Peyer's patch (tissue), 4 donors: ENCODE results near the gene MCM7. TPM values are rescaled to one million over a fixed set of nuclear protein-coding genes. Genes with fewer than 3 reads are reported as not detected.

Source experiments
- DNase-seq, 3 donors: peaks; one replicate each; pipeline ENCODE4 v3.0.0-alpha.2; 2017 to 2019
- H3K27ac ChIP-seq, 4 donors: fragments of 200-600 bp; sonication (generic); one replicate each; pipeline ENCODE4 v1.5.1; 2016 to 2019
- H3K27me3 ChIP-seq, 2 donors: fragments of 200-600 bp; sonication (generic); one replicate each; pipeline ENCODE4 v1.5.1; 2019
- H3K36me3 ChIP-seq, 3 donors: fragments of 200-600 bp; sonication (generic); one replicate each; pipeline ENCODE4 v1.5.1; 2016 to 2019
- H3K4me1 ChIP-seq, 4 donors: fragments of 200-600 bp; sonication (generic); one replicate each; pipeline ENCODE4 v1.5.1; 2016 to 2019
- H3K4me3 ChIP-seq, 4 donors: fragments of 200-600 bp; sonication (generic); 1 replicate in 3 of 4; 2 replicates in 1 of 4; pipeline ENCODE4 v1.5.1; 2016 to 2019; ENCODE audit warnings: mild to moderate bottlenecking in 1 of 4
- H3K9me3 ChIP-seq, 4 donors: fragments of 200-600 bp; sonication (generic); one replicate each; pipeline ENCODE4 v1.5.1; 2016 to 2019; ENCODE audit warnings: mild to moderate bottlenecking in 1 of 4
- POLR2A ChIP-seq, 2 donors: fragments of 450-650 bp; IDR thresholded peaks; one replicate each; pipeline ENCODE4 v1.5.1; 2017; ENCODE audit warnings: antibody characterized with exemption in 2 of 2, mild to moderate bottlenecking in 2 of 2, moderate library complexity in 2 of 2
- total RNA-seq, 4 donors: library from RNA; depleted of rRNA; stranded (reverse); fragments of >200 nt; gene quantifications; one replicate each; pipeline ENCODE4 v1.1.0, GENCODE V29; 2016
- TF ChIP-seq, protein P1 (sequence below), 6 experiments: fragments of 450-650 bp in 4 of 6; fragments of 200-600 bp in 2 of 6; sonication (generic) in 1 of 6; IDR thresholded peaks; one replicate each; pipeline ENCODE4 v1.5.1; 2017 to 2019; ENCODE audit warnings: antibody characterized with exemption in 6 of 6, mild to moderate bottlenecking in 3 of 6, moderate library complexity in 1 of 6

MCM7 gene
- total RNA-seq, 4 donors from 2014 or later = 42.4 to 139 (median 60.8) TPM

DNA sequence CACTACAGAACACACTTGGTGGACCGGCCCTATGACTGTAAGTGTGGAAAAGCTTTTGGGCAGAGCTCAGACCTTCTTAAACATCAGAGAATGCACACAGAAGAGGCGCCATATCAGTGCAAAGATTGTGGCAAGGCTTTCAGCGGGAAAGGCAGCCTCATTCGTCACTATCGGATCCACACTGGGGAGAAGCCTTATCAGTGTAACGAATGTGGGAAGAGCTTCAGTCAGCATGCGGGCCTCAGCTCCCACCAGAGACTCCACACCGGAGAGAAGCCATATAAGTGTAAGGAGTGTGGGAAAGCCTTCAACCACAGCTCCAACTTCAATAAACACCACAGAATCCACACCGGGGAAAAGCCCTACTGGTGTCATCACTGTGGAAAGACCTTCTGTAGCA is 37.0 kb downstream of the MCM7 start:
- H3K9me3 ChIP-seq = no peaks in the 10 kb centered on the region
- no peaks in the 10 kb centered on the region for H3K27me3 ChIP-seq
- peaks cover 0 to 8% (median 0%) of the 10 kb centered on the region in 4 donors for H3K4me1 ChIP-seq
- no peak for DNase-seq
- no peak overlapping the region for H3K27ac ChIP-seq
- peaks cover 0 to 56% (median 0%) of the 10 kb centered on the region in 3 donors for H3K36me3 ChIP-seq
- TF ChIP-seq, protein P1, sequence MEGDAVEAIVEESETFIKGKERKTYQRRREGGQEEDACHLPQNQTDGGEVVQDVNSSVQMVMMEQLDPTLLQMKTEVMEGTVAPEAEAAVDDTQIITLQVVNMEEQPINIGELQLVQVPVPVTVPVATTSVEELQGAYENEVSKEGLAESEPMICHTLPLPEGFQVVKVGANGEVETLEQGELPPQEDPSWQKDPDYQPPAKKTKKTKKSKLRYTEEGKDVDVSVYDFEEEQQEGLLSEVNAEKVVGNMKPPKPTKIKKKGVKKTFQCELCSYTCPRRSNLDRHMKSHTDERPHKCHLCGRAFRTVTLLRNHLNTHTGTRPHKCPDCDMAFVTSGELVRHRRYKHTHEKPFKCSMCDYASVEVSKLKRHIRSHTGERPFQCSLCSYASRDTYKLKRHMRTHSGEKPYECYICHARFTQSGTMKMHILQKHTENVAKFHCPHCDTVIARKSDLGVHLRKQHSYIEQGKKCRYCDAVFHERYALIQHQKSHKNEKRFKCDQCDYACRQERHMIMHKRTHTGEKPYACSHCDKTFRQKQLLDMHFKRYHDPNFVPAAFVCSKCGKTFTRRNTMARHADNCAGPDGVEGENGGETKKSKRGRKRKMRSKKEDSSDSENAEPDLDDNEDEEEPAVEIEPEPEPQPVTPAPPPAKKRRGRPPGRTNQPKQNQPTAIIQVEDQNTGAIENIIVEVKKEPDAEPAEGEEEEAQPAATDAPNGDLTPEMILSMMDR (IDR thresholded peaks at IDR 0.05) = no peak
- no peak for TF ChIP-seq POLR2A (IDR thresholded peaks at IDR 0.05)
- no peak overlapping the region for H3K4me3 ChIP-seq

DNA sequence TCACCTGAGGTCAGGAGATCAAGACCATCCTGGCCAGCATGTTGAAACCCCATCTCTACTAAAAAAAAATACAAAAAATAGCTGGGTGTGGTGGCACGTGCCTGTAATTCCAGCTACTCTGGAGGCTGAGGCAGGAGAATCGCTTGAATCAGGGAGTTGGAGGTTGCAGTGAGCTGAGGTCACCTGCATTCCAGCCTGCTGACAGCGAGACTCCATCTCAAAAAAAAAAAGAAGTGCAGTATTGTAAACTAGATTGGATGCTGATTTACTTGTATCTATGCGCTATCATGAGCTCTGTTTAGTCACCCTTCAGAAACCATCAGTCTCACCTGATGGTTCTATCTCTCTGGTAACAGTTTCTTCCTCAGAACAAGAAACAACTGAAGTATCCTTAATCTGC is 37.8 kb downstream of the MCM7 start:
- Histone ChIP-seq H3K4me3 (no peak overlapping the region), H3K27me3 (no peaks in the 10 kb centered on the region), H3K27ac (no peak overlapping the region), H3K9me3 (no peaks in the 10 kb centered on the region), H3K4me1 (peaks cover 0 to 8% (median 0%) of the 10 kb centered on the region in 4 donors), H3K36me3 (peaks cover 0 to 58% (median 0%) of the 10 kb centered on the region in 3 donors)
- no peak for DNase-seq
- TF ChIP-seq, protein P1 (IDR thresholded peaks at IDR 0.05) = no peak
- TF ChIP-seq POLR2A (IDR thresholded peaks at IDR 0.05) = no peak

DNA sequence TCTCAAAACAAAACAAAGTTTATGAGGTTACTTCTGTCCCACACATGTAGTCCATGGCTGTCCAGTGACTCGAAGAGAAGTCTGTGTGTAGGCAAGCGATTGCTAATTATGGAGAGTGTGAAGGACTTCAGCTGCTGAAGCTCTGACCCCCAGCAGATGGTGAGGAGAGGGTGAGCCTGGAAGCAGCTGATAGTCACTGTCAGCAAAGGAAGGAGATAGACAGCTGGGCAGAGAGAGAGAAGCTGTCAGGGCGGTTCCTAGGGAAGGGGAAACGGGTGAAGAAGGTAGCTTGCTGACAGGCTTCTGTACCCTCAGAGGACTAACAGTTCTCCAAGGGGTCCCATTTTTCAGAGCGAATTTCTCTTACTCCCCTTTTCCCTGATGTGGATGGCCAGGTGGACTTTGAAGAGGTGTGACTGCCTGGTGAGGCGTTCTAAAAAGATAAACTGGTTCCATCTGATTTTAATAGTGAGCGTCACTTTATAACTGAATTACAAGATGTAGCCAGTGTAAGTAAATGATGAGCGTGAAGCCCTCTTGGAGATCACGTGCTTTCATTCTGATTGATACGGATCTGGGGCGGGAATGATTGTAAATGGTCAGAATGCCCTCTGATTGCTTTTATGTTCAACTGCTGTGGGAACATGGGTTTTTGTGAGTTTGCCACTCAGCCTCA is 39.5 kb downstream of the MCM7 start:
- H3K4me3 ChIP-seq = no peak overlapping the region
- no peak overlapping the region for H3K27ac ChIP-seq
- peaks cover 0 to 8% (median 0%) of the 10 kb centered on the region in 4 donors for H3K4me1 ChIP-seq
- H3K27me3 ChIP-seq = no peaks in the 10 kb centered on the region
- peaks cover 0 to 75% (median 0%) of the 10 kb centered on the region in 3 donors for H3K36me3 ChIP-seq
- no peaks in the 10 kb centered on the region for H3K9me3 ChIP-seq
- TF ChIP-seq POLR2A (IDR thresholded peaks at IDR 0.05) = no peak
- TF ChIP-seq, protein P1 (IDR thresholded peaks at IDR 0.05) = no peak
- DNase-seq = no peak

DNA sequence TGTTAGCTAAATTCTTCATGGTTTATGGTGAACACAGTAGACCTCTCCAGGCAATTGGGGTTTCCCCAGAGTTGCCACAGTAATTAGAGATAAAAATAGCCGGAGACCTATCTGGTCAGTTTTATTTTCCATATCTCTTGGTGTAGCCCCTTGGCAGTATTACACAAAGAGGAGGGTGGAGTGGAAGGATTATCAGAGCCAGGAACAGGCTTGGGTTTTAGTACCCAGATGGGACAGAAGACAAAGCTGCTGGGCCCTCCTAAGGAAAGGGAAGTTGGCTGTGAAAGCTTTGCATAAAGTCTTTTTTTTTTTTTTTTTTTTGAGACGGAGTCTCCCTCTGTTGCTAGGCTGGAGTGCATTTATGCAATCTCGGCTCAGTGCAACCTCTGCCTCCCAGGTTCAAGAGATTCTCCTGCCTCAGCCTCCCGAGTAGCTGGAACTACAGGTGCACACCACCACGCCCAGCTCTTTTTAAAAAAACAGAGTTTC is 41.9 kb downstream of the MCM7 start:
- H3K4me1 ChIP-seq = no peaks in the 10 kb centered on the region
- H3K27ac ChIP-seq = no peak overlapping the region
- no peak for DNase-seq
- TF ChIP-seq POLR2A (IDR thresholded peaks at IDR 0.05) = no peak
- TF ChIP-seq, protein P1 (IDR thresholded peaks at IDR 0.05) = no peak
- H3K9me3 ChIP-seq = no peaks in the 10 kb centered on the region
- H3K36me3 ChIP-seq = peaks cover 0 to 69% (median 0%) of the 10 kb centered on the region in 3 donors
- H3K27me3 ChIP-seq = no peaks in the 10 kb centered on the region
- H3K4me3 ChIP-seq = no peak overlapping the region

DNA sequence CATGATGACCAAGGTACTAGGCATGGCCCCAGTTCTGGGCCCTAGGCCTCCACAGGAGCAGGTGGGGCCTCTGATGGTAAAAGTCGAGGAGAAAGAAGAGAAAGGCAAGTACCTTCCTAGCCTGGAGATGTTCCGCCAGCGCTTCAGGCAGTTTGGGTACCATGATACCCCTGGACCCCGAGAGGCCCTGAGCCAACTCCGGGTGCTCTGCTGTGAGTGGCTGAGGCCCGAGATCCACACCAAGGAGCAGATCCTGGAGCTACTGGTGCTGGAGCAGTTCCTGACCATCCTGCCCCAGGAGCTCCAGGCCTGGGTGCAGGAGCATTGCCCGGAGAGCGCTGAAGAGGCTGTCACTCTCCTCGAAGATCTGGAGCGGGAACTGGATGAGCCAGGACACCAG is 44.2 kb downstream of the MCM7 start:
- Histone ChIP-seq H3K4me3 (no peak overlapping the region), H3K4me1 (peaks cover 0 to 3% (median 0%) of the 10 kb centered on the region in 4 donors), H3K9me3 (no peaks in the 10 kb centered on the region), H3K36me3 (peaks cover 0 to 52% (median 0%) of the 10 kb centered on the region in 3 donors), H3K27ac (no peak overlapping the region), H3K27me3 (no peaks in the 10 kb centered on the region)
- TF ChIP-seq, protein P1 (IDR thresholded peaks at IDR 0.05) = no peak
- no peak for TF ChIP-seq POLR2A (IDR thresholded peaks at IDR 0.05)
- DNase-seq = no peak
